Measurements from ENCODE around the gene PPARA.

Gene PPARA

GRCh38 chr22:46150034-46150654 lies at the start of gene PPARA:
TSS of gene PPARA (plus strand) at chr22:46150526. CDS start at chr22:46198384, 47,858 bp downstream.
- DNase-seq (ENCODE audit: low spot score): peak; percentile 54

GRCh38 chr22:46102159-46102558 lies 48.2 kb upstream of the PPARA start:
- no peak for DNase-seq (ENCODE audit: low spot score)

- DNase-seq (ENCODE audit: low spot score): peak; percentile 85
Measured at GRCh38 chr22:46102752-46103151, 47.6 kb upstream of the PPARA start.

- DNase-seq (ENCODE audit: low spot score): no peak
Measured at GRCh38 chr22:46103181-46103580, 47.1 kb upstream of the PPARA start.

- DNase-seq (ENCODE audit: low spot score): no peak
Measured at GRCh38 chr22:46103664-46104063, 46.7 kb upstream of the PPARA start.

GRCh38 chr22:46104170-46104880 lies 46.0 kb upstream of the PPARA start:
- no peak for DNase-seq (ENCODE audit: low spot score)

GRCh38 chr22:46104881-46105493 lies 45.3 kb upstream of the PPARA start:
- DNase-seq (ENCODE audit: low spot score): no peak

GRCh38 chr22:46105494-46106278 lies 44.6 kb upstream of the PPARA start:
- DNase-seq (ENCODE audit: low spot score): peak; percentile 85

- DNase-seq (ENCODE audit: low spot score): no peak
Measured at GRCh38 chr22:46106279-46107022, 43.9 kb upstream of the PPARA start.

GRCh38 chr22:46107089-46107664 lies 43.1 kb upstream of the PPARA start:
- DNase-seq (ENCODE audit: low spot score): no peak

GRCh38 chr22:46107753-46108563 lies 42.4 kb upstream of the PPARA start:
- no peak for DNase-seq (ENCODE audit: low spot score)

- DNase-seq (ENCODE audit: low spot score): no peak
Measured at GRCh38 chr22:46108564-46109473, 41.5 kb upstream of the PPARA start.

- DNase-seq (ENCODE audit: low spot score): no peak
Measured at GRCh38 chr22:46109474-46110003, 40.8 kb upstream of the PPARA start.

GRCh38 chr22:46110215-46110614 lies 40.1 kb upstream of the PPARA start:
- DNase-seq (ENCODE audit: low spot score): no peak

GRCh38 chr22:46111645-46112306 lies 38.5 kb upstream of the PPARA start:
- DNase-seq (ENCODE audit: low spot score): no peak

GRCh38 chr22:46112405-46112804 lies 37.9 kb upstream of the PPARA start:
- no peak for DNase-seq (ENCODE audit: low spot score)

- no peak for DNase-seq (ENCODE audit: low spot score)
Measured at GRCh38 chr22:46113110-46113909, 37.0 kb upstream of the PPARA start.
